Peyer's patch (tissue), 4 donors: ENCODE data around the gene SNAPC3. TPM values are rescaled to one million over a fixed set of nuclear protein-coding genes. Genes with fewer than 3 reads are reported as not detected.

Experiments
- DNase-seq, 3 donors: peaks; one replicate each; pipeline ENCODE4 v3.0.0-alpha.2; 2017 to 2019
- H3K27ac ChIP-seq, 4 donors: fragments of 200-600 bp; sonication (generic); one replicate each; pipeline ENCODE4 v1.5.1; 2016 to 2019
- H3K27me3 ChIP-seq, 2 donors: fragments of 200-600 bp; sonication (generic); one replicate each; pipeline ENCODE4 v1.5.1; 2019
- H3K36me3 ChIP-seq, 3 donors: fragments of 200-600 bp; sonication (generic); one replicate each; pipeline ENCODE4 v1.5.1; 2016 to 2019
- H3K4me1 ChIP-seq, 4 donors: fragments of 200-600 bp; sonication (generic); one replicate each; pipeline ENCODE4 v1.5.1; 2016 to 2019
- H3K4me3 ChIP-seq, 4 donors: fragments of 200-600 bp; sonication (generic); 1 replicate in 3 of 4; 2 replicates in 1 of 4; pipeline ENCODE4 v1.5.1; 2016 to 2019; ENCODE audit warnings: mild to moderate bottlenecking in 1 of 4
- H3K9me3 ChIP-seq, 4 donors: fragments of 200-600 bp; sonication (generic); one replicate each; pipeline ENCODE4 v1.5.1; 2016 to 2019; ENCODE audit warnings: mild to moderate bottlenecking in 1 of 4
- POLR2A ChIP-seq, 2 donors: fragments of 450-650 bp; IDR thresholded peaks; one replicate each; pipeline ENCODE4 v1.5.1; 2017; ENCODE audit warnings: antibody characterized with exemption in 2 of 2, mild to moderate bottlenecking in 2 of 2, moderate library complexity in 2 of 2
- total RNA-seq, 4 donors: library from RNA; depleted of rRNA; stranded (reverse); fragments of >200 nt; gene quantifications; one replicate each; pipeline ENCODE4 v1.1.0, GENCODE V29; 2016
- TF ChIP-seq, protein P1 (sequence below), 6 experiments: fragments of 450-650 bp in 4 of 6; fragments of 200-600 bp in 2 of 6; sonication (generic) in 1 of 6; IDR thresholded peaks; one replicate each; pipeline ENCODE4 v1.5.1; 2017 to 2019; ENCODE audit warnings: antibody characterized with exemption in 6 of 6, mild to moderate bottlenecking in 3 of 6, moderate library complexity in 1 of 6

The SNAPC3 gene
- total RNA-seq, 4 donors from 2014 or later = 42.9 to 72.2 (median 61.3) TPM

DNA sequence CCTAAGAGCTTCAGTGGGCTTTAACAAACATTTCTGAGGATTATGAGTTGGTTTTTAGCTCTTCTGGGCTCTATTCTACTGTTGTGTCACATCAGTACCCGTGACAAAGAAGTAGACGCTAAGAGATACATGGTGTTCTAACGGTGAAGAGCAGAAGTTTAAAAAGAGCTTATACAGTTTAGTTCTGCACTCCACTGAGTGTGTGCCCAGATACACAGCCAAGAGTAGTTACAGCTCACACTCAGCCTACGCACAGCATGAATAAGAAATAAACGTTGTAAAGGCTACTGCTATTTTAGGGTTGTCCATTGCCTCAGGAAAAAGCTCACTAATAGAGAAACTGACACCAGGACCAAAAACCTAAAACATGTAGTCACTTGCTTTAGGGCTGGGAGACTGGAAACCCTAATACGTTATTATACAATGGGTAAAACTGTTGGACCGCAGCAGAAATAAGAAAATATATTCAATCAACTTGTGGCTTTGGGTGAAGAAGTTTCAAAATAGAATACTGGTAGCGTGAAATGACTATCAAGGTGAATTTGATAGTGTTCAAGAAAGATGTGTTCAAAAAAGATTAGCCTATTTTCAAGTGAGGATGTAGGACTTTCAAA lies 53.4 kb downstream of the SNAPC3 start:
- TF ChIP-seq POLR2A (IDR thresholded peaks at IDR 0.05) = no peak
- TF ChIP-seq, protein P1, sequence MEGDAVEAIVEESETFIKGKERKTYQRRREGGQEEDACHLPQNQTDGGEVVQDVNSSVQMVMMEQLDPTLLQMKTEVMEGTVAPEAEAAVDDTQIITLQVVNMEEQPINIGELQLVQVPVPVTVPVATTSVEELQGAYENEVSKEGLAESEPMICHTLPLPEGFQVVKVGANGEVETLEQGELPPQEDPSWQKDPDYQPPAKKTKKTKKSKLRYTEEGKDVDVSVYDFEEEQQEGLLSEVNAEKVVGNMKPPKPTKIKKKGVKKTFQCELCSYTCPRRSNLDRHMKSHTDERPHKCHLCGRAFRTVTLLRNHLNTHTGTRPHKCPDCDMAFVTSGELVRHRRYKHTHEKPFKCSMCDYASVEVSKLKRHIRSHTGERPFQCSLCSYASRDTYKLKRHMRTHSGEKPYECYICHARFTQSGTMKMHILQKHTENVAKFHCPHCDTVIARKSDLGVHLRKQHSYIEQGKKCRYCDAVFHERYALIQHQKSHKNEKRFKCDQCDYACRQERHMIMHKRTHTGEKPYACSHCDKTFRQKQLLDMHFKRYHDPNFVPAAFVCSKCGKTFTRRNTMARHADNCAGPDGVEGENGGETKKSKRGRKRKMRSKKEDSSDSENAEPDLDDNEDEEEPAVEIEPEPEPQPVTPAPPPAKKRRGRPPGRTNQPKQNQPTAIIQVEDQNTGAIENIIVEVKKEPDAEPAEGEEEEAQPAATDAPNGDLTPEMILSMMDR (IDR thresholded peaks at IDR 0.05) = no peak
- DNase-seq = no peak
- Histone ChIP-seq H3K9me3 (no peaks in the 10 kb centered on the region), H3K4me1 (no peaks in the 10 kb centered on the region), H3K27me3 (no peaks in the 10 kb centered on the region), H3K36me3 (peaks cover 0 to 24% (median 0%) of the 10 kb centered on the region in 3 donors), H3K4me3 (no peak overlapping the region), H3K27ac (no peak overlapping the region)

DNA sequence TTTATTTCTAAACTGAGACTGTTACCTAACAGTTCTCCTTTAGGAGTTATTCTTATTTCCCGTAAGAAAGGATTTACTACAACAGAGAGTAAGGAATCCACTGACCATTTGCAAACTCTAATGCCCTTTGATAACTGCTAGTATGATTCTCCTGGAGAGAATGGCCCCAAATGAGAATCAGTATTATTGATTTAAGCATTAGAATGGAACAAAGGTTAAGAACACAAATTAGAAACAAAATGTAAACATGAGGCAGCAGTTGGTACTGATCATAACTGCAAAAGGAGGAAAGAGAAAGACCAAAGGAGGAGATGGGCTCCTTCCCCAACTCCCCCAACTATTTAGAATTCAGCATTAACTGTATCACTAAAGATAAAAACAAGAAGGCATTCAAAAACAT lies 57.4 kb downstream of the SNAPC3 start:
- no peak for DNase-seq
- no peaks in the 10 kb centered on the region for H3K9me3 ChIP-seq
- H3K27me3 ChIP-seq = no peaks in the 10 kb centered on the region
- H3K4me1 ChIP-seq = no peaks in the 10 kb centered on the region
- no peak overlapping the region for H3K4me3 ChIP-seq
- no peak overlapping the region for H3K27ac ChIP-seq
- TF ChIP-seq, protein P1 (IDR thresholded peaks at IDR 0.05) = no peak
- no peak for TF ChIP-seq POLR2A (IDR thresholded peaks at IDR 0.05)
- peaks cover 0 to 9% (median 0%) of the 10 kb centered on the region in 3 donors for H3K36me3 ChIP-seq

DNA sequence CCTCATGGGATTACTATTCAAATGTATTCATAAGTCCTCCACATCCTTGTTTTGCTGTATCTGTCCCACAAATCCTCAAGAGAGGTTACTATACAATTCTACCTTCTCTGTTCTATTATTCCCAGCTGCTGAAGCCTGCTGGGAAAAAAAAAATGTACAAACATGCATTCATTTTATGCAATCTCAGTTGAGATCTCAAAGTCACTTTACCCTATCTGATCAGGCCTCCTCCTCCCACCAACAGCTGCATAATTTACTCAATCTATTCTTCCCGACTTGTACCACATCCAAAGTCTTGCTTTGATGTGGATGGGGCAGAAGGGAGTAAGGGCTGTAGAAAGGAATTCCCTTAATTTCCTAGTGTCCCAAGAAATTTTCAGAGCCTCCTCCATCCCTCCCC lies 59.5 kb downstream of the SNAPC3 start:
- H3K36me3 ChIP-seq = peaks cover 0 to 9% (median 0%) of the 10 kb centered on the region in 3 donors

DNA sequence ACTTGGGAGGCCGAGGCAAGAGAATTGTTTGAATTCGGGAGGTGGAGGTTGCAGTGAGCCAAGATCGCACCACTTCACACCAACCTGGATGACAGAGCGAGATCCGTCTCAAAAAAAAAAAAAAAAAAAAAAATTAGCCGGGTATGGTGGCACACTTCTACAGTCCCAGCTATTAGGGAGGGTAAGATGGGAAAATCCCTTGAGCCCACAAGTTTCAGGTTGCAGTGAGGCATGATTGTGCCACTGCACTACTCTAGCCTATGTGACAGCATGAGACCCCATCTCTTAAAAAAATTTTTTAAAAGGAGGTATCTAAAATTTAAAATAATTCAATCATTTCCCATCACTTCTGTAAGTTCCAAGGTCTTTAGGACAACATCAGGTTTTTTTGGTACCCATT lies 62.1 kb downstream of the SNAPC3 start:
- no peak for DNase-seq
- no peak overlapping the region for H3K27ac ChIP-seq
- TF ChIP-seq POLR2A (IDR thresholded peaks at IDR 0.05) = no peak
- TF ChIP-seq, protein P1 (IDR thresholded peaks at IDR 0.05) = no peak
- no peaks in the 10 kb centered on the region for H3K27me3 ChIP-seq
- H3K4me1 ChIP-seq = no peaks in the 10 kb centered on the region
- H3K9me3 ChIP-seq = no peaks in the 10 kb centered on the region
- peaks cover 0 to 18% (median 0%) of the 10 kb centered on the region in 3 donors for H3K36me3 ChIP-seq
- no peak overlapping the region for H3K4me3 ChIP-seq

More for the DNA sequence above, 59.5 kb downstream of the SNAPC3 start:
- H3K9me3 ChIP-seq = no peaks in the 10 kb centered on the region
- no peak for DNase-seq
- H3K27me3 ChIP-seq = no peaks in the 10 kb centered on the region
- TF ChIP-seq, protein P1 (IDR thresholded peaks at IDR 0.05) = no peak
- TF ChIP-seq POLR2A (IDR thresholded peaks at IDR 0.05) = no peak
- H3K4me1 ChIP-seq = no peaks in the 10 kb centered on the region
- H3K4me3 ChIP-seq = no peak overlapping the region
- no peak overlapping the region for H3K27ac ChIP-seq

DNA sequence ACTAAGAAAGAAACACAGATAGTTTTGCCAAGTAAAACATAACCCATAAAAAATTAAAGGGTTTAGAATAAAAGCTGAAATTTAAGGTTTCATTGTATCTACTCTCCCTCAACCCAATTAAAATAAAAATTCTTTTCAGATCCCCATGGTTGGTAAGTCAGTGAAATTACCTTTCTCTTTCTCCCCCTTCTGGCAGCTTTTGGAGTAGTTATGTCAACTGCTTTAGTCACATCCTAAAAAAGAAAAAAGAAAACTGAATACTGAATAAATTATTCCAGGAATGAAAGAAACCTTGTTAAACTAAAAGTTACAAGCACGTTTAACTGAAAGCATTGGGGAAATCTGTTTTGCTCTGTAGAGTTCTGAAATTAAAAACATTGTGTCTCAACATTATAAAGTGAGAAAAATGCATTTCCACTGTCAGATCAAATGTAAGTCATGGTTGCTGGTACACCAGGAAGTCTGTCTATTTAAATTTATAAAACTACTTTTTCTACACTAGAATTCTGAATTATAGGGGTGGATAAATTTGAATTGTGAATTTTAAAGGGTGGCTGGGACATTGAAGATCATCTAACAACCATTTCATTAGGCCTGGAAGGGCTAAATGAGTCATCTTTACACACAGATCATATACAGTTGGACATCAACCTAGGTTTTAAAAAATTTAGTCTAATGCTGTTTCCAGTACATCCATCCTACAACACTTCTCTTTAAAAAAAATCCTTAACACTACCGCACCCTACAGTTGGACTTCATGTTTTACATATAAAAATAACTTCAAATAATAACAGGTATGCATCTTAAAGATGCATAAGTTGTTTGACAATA lies 63.4 kb downstream of the SNAPC3 start:
- Histone ChIP-seq H3K4me3 (no peak overlapping the region), H3K9me3 (no peaks in the 10 kb centered on the region), H3K36me3 (peaks cover 0 to 13% (median 0%) of the 10 kb centered on the region in 3 donors), H3K27me3 (no peaks in the 10 kb centered on the region), H3K27ac (no peak overlapping the region), H3K4me1 (no peaks in the 10 kb centered on the region)
- TF ChIP-seq, protein P1 (IDR thresholded peaks at IDR 0.05) = peak in 4 of 6 experiments; percentile 27 to 43 (median 42)
- no peak for TF ChIP-seq POLR2A (IDR thresholded peaks at IDR 0.05)
- no peak for DNase-seq
